GM15510 (cell line): ENCODE measurements around the gene CFAP97D2.

Experiments used
- POLR2A ChIP-seq: IDR thresholded peaks from 3 replicates; pipeline ENCODE4 v1.6.1; 2011; ENCODE audit warnings: borderline replicate concordance; ENCODE audit not compliant: insufficient read length; ENCODE audit errors: extremely low read depth

CFAP97D2 gene

DNA sequence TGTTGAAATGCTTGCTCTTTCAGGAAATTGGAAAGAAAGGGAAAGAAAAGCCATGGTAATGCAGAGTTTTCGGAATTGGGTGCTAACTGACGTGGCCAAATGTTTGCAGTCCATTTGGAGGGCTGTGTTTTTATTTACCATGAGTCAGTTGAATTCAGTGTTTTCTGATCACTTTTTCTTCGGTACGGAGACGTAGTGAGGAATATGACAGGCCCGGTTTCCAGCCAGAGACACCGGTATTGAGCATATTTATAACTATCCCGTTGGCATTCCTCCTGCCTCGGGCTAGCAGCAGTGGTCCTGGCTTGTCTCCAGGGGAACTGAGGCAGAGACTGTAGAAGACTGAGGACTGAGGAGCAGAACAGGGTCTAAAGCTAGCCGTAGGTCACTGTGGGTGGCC is 56.6 kb downstream of the CFAP97D2 start:
- TF ChIP-seq POLR2A, result no peak

DNA sequence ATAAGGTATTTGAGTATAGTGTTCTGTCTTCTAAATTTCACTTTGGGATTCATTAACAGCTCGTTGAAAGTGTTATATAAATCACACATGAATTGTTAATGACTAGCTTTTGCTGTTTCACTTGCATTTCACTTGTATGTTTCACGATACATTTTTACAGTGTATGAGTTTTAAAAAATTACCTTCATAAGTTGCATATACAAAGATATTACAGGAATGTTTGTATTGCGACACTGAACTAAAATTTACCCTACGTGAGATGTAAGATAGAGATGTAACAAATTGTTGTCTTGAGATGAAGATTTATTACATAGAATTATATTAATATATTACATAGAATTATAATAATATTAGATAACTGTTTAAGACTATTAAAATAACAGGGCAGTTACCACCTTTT is 57.2 kb downstream of the CFAP97D2 start:
- TF ChIP-seq POLR2A, result no peak

DNA sequence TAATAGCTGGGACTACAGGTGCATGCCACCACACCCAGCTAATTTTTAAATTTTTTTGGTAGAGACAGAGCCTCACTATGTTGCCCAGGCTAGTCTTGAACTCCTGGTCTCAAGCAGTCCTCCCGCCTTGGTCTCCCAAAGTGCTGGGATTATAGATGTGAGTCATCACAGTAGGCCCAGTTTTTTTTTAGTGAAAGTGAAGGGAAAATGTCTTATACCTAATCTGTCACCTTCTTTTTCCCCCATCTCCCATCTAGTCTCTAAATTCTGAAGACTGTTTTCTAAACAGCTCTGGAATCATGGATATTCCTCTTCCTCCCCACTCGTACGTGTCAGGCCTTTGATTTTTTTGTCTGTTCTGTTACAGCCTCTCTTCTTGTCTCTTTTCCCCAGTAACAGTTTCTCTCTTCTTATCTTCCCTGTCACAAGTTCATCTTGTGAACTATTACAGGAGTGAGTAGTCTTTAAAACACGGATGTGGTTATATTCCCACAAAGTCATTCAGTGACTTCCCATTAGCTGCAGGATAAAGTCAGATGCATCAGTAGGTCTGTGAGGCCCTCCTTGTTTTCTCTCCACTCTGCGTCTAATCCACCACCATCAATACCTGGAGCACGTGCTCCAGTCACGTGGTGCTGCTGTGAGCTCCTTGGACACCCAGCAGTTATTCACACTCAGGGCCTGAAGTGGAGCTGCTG is 58.5 kb downstream of the CFAP97D2 start:
- TF ChIP-seq POLR2A, result no peak

DNA sequence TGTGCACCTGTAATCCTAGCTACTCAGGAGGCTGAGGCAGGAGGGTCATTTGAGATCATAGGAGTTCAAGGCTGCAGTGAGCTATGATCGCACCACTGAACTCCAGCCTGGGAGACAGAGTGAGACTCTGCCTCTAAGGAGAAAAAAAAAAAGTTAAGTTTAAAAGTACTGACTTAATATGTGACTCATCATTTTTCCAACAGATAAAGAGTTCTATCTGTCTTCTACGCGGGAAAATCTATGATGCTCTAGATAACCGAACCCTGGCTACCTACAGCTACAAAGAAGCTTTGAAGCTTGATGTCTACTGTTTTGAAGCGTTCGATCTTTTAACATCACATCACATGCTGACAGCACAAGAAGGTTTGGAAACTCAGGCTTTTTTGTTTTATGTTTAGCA is 62.9 kb downstream of the CFAP97D2 start:
- TF ChIP-seq POLR2A, result no peak

DNA sequence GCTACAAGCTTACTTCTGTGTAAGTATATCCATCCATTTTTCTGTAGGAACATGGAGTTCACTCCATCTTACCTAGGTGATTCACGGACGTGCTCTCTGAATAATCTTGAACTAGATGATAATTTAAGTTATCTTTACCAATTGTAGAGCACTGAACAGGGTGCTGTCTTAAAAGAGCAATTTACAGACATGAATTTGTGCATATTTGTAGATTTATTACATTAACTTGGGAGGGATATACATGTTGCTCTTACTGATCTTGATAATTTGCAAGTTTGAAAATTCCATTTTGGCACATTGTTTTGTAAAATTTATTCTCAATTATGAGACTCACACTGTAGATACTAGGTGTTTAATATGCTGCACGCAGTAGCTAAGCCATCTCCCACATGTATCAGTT is 64.9 kb downstream of the CFAP97D2 start:
- TF ChIP-seq POLR2A, result no peak

DNA sequence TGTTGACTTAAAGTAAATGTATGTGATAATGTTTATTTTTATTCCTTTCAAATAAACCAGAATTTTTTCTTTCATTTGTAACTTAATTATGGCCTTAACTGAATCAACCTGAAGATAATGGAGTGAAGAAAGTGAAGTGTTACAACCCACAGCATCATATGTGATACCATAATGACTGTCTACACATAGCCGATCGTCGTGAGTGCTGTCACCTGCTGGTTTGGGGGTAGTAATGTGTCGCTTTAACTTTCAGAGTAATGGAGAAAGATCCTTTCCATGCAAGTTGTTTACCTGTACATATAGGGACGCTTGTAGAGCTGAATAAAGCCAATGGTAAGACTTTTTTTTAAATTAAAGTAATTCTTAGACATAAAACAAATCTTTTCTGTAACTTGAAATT is 65.6 kb downstream of the CFAP97D2 start:
- no peak for TF ChIP-seq POLR2A

DNA sequence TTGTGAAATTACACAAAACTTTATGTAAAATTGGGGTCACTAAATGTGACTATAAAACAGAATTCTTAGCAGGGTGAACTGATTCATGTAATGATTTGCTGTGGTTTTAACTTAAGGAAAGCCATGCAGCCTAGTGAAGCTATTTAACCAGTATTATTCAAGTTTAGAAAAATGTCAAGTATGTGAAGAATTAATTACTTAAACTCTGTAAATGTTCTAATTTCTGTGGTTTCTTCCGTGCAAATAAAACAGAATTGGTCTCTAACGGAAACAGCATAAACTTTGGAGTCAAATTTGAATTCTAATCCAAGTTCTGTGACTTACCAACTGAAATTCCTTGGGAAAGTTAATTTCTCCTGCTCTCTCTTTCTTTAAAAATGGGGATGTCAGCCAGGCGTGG is 69.0 kb downstream of the CFAP97D2 start:
- no peak for TF ChIP-seq POLR2A

DNA sequence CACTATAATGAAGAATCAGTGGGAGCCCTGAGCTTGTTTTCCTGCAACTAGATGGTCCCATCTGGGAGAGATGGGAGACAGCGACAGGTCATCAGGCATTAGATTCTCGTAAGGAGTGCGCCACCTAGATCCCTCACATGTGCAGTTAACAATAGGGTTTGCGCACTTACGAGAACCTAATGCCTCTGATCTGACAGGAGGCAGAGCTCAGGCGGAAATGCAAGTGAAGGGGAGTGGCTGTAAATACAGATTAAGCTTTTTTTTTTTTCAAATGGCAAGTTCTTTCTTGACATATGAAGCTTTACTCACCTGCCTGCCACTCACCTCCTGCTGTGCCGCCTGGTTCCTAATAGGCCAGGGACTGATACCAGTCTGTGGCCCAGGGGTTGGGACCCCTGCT is 70.0 kb downstream of the CFAP97D2 start:
- TF ChIP-seq POLR2A, result no peak

DNA sequence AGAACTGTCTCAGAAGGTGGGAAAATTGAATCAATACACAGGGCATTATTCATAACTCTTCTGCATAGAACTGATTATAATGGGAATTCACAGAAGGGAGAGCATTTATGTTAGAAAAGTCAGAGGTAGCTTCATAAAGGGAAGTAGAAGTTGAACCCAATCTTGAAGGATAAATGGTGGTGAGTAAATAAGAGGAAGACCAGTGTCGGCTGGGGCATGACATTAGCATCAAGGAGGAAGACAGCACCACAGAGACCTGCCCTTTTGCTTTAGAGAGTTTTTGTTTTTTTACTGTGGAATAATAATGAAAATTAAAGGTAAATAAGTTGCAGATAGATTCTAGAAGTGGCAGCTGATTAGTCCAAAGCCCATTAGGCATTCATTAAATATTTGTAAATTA is 77.5 kb downstream of the CFAP97D2 start:
- no peak for TF ChIP-seq POLR2A

DNA sequence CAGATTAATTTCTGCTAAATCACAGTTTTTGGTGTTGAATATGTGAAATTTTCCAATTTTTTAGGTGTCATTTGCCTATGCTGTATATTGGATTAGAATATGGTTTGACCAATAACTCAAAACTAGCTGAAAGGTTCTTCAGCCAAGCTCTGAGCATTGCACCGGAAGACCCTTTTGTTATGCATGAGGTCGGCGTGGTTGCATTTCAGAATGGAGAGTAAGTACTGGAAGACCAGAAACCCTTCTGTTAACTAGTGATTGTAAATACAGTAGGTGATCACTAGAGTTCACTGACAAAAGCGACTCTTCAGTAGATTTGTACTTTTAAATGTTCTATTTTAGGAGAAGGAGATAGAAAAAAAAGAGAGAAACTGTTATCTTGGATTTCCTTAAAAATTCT is 78.0 kb downstream of the CFAP97D2 start:
- TF ChIP-seq POLR2A, result no peak

DNA sequence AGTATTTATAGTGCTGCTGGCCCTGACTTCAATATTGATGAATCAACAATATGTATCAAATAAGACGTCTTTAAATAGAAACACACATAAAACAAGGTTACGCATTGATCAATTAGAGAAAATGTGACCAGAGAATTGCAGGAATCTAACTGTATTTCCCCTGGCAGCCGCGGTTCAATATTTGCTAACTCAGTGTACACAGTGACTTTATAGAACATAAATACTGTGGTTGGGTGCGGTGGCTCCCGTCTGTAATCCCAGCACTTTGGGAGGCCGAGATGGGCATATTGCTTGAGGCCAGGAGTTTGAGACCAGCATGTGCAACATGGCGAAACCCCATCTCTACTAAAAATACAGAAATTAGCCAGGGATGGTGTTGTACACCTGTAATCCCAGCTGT is 79.5 kb downstream of the CFAP97D2 start:
- TF ChIP-seq POLR2A, result no peak

DNA sequence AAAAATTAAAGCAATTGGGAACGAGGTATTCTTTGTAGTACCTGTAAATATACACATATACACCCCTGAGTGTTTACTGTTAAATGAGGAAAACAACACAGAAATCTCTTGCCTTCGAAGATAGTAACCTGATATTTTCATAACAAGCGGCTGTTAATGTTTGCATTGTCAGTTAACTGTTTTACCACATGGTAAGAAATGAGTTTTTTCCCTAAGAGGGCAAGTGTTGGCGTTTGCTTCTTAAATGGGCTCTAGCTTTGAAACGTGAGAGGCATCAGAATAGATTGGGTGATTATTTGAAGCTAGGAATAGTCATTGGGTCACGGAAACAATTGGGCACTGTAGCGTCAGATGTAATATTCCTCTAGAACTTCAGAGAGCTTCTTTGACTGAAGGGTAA is 80.3 kb downstream of the CFAP97D2 start:
- no peak for TF ChIP-seq POLR2A

DNA sequence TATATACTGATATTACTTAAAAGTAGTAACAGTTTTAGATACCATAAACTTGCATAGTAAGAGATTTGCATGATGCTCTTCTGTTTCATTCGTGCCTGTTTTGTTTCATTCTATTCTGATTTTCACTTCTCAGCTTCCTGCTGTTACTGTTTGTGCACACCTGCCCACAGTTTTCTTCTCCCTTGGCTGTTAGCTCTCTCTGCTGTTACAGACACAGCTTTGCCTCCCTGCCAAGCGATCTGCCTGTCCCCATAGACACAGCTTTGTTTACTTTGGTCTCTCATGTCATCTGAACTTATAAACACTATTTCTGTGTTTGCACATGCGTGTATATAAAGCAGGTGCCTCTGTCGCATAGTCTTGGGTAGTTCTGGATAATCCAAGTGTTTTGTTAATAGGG is 80.9 kb downstream of the CFAP97D2 start:
- no peak for TF ChIP-seq POLR2A

DNA sequence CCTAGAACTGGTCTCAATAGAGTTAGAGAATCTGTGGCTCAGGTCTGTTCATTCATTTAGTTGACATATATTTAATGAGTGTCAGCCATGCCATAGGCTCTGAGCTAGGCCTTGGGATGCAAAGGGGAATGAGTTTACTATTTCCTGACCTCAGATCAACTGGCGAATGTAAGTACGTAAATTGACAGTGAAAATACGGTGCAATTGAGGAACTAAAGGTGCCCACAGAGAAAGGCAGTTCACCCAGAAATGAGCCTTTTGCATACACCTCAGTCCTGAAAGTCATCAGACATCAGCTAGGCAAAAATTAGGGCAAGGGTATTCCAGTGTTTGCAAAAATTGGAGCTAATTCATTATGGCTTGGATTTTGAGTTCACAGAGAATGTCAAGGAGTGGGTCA is 81.8 kb downstream of the CFAP97D2 start:
- TF ChIP-seq POLR2A, result no peak

DNA sequence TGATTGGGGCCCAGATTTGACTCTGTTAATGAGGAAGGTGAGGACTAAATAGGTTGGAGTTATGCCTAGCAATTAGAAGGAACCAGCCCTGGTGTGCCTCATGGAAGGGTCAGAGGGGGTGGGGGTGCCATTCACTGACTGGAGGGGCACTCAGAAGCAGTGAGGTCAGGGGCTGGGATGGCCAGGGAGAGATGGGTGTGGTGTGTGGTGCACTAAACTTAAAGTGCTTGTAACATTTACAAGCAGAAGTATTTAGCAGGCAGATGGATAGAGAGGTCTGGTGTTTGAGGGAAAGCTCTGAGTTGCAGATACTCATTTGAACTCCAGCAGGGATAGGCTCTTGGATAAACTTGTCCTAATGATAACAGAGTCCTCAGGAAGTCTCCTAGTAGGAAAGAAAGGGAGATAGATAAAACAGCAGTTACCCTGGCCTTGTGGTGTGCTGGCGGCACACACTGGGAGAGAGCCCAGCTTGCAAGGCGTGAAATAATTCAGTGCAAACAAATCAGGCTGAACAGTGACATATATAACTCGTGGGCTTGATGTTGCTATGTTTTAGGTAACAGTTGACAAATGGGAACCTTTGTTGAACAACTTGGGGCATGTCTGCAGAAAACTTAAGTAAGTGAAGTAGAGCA is 82.4 kb downstream of the CFAP97D2 start:
- no peak for TF ChIP-seq POLR2A

DNA sequence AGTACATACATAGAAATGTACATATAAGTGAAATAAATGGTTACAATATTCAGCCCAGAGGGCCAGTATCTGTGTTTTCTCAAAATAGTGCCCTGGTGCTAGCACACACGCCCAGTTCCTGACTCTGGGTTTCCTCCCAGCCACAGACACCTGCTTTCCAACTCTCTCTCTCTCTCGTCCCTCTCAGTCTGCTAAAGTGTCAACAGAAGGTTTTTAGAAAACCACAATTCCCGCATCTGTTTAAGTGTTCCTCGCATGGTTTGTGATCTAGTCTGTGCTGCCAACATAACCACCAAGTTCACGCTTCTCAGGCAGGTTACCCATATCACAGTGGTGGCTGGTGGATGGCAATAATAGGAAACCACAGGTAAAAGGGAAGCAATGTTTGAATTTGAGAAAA is 84.5 kb downstream of the CFAP97D2 start:
- TF ChIP-seq POLR2A, result no peak
